Panc1 (cell line): ENCODE measurements around the gene MB21D2. TPM values are rescaled to one million over a fixed set of nuclear protein-coding genes. Genes with fewer than 3 reads are reported as not detected.

Experiments
- ATAC-seq: fragments of 200-7000 bp; cut with Tn5 transposase; 2 replicates; pipeline ENCODE4 v1.9.1; 2020; ENCODE audit warnings: mild to moderate bottlenecking, moderate library complexity
- BruUV-seq: library from RNA; stranded (reverse); fragments of 400-500 nt; replicated peaks from 2 replicates; lab custom pipeline; 2021; lab: Mats Ljungman, UMichigan
- CTCF ChIA-PET: fragments of 300-600 bp; sonication (Branson Sonifier 250); formaldehyde crosslinking; loops from one replicate; lab custom pipeline; 2022; ENCODE audit warnings: antibody characterized with exemption; lab: Charles Lee
- POLR2A ChIA-PET: fragments of 300-600 bp; sonication (Branson Sonifier 250); formaldehyde crosslinking; loops from one replicate; lab custom pipeline; 2022; ENCODE audit warnings: antibody characterized with exemption; lab: Charles Lee
- DNase-seq: peaks from one replicate; pipeline ENCODE4 v3.0.0-alpha.2; 2010; ENCODE audit warnings: low read depth, low spot score
- H3K27ac ChIP-seq: 2 replicates; pipeline ENCODE4 v1.5.1; 2011; ENCODE audit warnings: mild to moderate bottlenecking, low read length, inconsistent platforms
- H3K27me3 ChIP-seq: fragments of 200-500 bp; sonication (Bioruptor generic); 2 replicates; pipeline ENCODE4 v1.6.0; 2014; ENCODE audit warnings: low read length, inconsistent platforms; ENCODE audit not compliant: control insufficient read depth, insufficient read depth
- H3K36me3 ChIP-seq: fragments of 200-500 bp; sonication (Bioruptor generic); 2 replicates; pipeline ENCODE4 v1.5.1; 2014; ENCODE audit warnings: inconsistent platforms, mild to moderate bottlenecking, low read length, moderate library complexity; ENCODE audit not compliant: control insufficient read depth, insufficient read depth
- H3K4me1 ChIP-seq: 2 replicates; pipeline ENCODE4 v1.5.1; 2011; ENCODE audit warnings: inconsistent platforms, mild to moderate bottlenecking, low read length, moderate library complexity; ENCODE audit not compliant: control insufficient read depth, insufficient read depth
- H3K4me3 ChIP-seq, 2 experiments: 2 replicates each; pipeline ENCODE4 v1.5.1; 2011 to 2012; ENCODE audit warnings: low read depth in 2 of 2, low read length in 2 of 2, mild to moderate bottlenecking in 2 of 2, inconsistent platforms in 1 of 2, moderate library complexity in 1 of 2
- H3K9me3 ChIP-seq: fragments of 200-500 bp; sonication (Bioruptor generic); 2 replicates; pipeline ENCODE4 v1.5.1; 2014; ENCODE audit warnings: low read depth, mild to moderate bottlenecking, inconsistent platforms, low read length, moderate library complexity; ENCODE audit not compliant: control insufficient read depth, insufficient read depth
- POLR2AphosphoS5 ChIP-seq: IDR thresholded peaks from 2 replicates; pipeline ENCODE4 v1.6.1; 2012; ENCODE audit warnings: mild to moderate bottlenecking, low read depth, low read length, moderate library complexity
- SIN3A ChIP-seq: IDR thresholded peaks from 2 replicates; pipeline ENCODE4 v1.6.1; 2012; ENCODE audit warnings: low read depth, mild to moderate bottlenecking, low read length, moderate library complexity, borderline replicate concordance; ENCODE audit not compliant: insufficient read depth
- TCF7L2 ChIP-seq: IDR thresholded peaks from 2 replicates; pipeline ENCODE4 v1.6.1; 2011; ENCODE audit warnings: mild to moderate bottlenecking, low read depth, low read length, inconsistent platforms
- in situ Hi-C: cut with HindIII; loops from 2 replicates; pipeline ENCODE4 v1.10.0; 2016; ENCODE audit warnings: low sequenced_read_pairs, low pct_unique_long_range_greater_than_20kb
- intact Hi-C: fragments of 100-400 bp; cut with micrococcal nuclease; formaldehyde crosslinking; loops from one replicate; pipeline ENCODE4 v1.10.0; 2022; ENCODE audit not compliant: unreplicated experiment
- total RNA-seq: library from RNA; stranded (reverse); gene quantifications from one replicate; pipeline ENCODE4 v1.2.1, GENCODE V29; 2021; ENCODE audit not compliant: unreplicated experiment
- TF ChIP-seq, protein P1 (sequence below), 2 experiments: IDR thresholded peaks; 2 replicates each; pipeline ENCODE4 v1.6.1; 2011 to 2012; ENCODE audit warnings: low read depth in 2 of 2, control low read depth in 1 of 2, low read length in 1 of 2, mild to moderate bottlenecking in 1 of 2, moderate library complexity in 1 of 2; ENCODE audit not compliant: insufficient read depth in 1 of 2
- TF ChIP-seq, protein P2 (sequence below): fragments of 450-650 bp; IDR thresholded peaks from 2 replicates; pipeline ENCODE4 v1.5.1; 2017; ENCODE audit warnings: mild to moderate bottlenecking

MB21D2 gene
- total RNA-seq, 1 experiment from 2014 or later = 7.8 TPM

DNA sequence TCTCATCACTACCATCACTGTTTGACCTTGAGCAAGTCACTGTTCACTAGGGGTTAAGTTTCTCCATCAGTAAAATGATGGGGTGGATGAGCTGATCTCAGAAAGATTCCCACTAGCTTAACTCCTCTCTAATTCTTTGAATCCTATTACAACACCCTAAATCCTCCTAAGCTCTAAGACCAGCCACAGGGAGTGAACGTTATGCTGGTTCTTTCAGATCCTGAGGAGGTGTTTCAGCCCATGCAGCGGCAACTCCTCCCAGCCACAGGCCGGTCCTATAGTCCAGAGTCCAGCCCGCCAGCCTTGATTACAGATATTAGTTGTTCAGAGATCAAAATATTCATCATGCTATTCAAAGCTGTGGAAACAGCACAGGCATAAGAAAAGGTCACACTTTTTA lies 15.1 kb downstream of the MB21D2 start:
- Histone ChIP-seq H3K36me3 (no peaks in the 10 kb centered on the region), H3K27ac (no peak overlapping the region), H3K27me3 (no peaks in the 10 kb centered on the region), H3K4me3 (no peak overlapping the region), H3K9me3 (no peaks in the 10 kb centered on the region; the same call in 1 of the 2 replicates), H3K4me1 (peaks cover 7% of the 10 kb centered on the region; the same call in 1 of the 2 replicates)
- ChIA-PET POLR2A (no interaction called here), CTCF (interaction anchor here (0.5 kb wide), 1 partner anchor 89 kb away, joined by 4 read pairs; no protein-coding TSS in a partner anchor)
- TF ChIP-seq POLR2AphosphoS5 (no peak), TCF7L2 (no peak), SIN3A (no peak)
- TF ChIP-seq, protein P1, sequence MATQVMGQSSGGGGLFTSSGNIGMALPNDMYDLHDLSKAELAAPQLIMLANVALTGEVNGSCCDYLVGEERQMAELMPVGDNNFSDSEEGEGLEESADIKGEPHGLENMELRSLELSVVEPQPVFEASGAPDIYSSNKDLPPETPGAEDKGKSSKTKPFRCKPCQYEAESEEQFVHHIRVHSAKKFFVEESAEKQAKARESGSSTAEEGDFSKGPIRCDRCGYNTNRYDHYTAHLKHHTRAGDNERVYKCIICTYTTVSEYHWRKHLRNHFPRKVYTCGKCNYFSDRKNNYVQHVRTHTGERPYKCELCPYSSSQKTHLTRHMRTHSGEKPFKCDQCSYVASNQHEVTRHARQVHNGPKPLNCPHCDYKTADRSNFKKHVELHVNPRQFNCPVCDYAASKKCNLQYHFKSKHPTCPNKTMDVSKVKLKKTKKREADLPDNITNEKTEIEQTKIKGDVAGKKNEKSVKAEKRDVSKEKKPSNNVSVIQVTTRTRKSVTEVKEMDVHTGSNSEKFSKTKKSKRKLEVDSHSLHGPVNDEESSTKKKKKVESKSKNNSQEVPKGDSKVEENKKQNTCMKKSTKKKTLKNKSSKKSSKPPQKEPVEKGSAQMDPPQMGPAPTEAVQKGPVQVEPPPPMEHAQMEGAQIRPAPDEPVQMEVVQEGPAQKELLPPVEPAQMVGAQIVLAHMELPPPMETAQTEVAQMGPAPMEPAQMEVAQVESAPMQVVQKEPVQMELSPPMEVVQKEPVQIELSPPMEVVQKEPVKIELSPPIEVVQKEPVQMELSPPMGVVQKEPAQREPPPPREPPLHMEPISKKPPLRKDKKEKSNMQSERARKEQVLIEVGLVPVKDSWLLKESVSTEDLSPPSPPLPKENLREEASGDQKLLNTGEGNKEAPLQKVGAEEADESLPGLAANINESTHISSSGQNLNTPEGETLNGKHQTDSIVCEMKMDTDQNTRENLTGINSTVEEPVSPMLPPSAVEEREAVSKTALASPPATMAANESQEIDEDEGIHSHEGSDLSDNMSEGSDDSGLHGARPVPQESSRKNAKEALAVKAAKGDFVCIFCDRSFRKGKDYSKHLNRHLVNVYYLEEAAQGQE (IDR thresholded peaks at IDR 0.05; ENCODE audit: insufficient read depth in 1 of 2, low read depth in 2 of 2, low read length in 1 of 2) = no peak
- TF ChIP-seq, protein P2, sequence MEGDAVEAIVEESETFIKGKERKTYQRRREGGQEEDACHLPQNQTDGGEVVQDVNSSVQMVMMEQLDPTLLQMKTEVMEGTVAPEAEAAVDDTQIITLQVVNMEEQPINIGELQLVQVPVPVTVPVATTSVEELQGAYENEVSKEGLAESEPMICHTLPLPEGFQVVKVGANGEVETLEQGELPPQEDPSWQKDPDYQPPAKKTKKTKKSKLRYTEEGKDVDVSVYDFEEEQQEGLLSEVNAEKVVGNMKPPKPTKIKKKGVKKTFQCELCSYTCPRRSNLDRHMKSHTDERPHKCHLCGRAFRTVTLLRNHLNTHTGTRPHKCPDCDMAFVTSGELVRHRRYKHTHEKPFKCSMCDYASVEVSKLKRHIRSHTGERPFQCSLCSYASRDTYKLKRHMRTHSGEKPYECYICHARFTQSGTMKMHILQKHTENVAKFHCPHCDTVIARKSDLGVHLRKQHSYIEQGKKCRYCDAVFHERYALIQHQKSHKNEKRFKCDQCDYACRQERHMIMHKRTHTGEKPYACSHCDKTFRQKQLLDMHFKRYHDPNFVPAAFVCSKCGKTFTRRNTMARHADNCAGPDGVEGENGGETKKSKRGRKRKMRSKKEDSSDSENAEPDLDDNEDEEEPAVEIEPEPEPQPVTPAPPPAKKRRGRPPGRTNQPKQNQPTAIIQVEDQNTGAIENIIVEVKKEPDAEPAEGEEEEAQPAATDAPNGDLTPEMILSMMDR = no peak
- no peak for DNase-seq
- intact Hi-C loops = no loop called here
- no TSS peak for BruUV-seq
- no peak for ATAC-seq
- in situ Hi-C loops = no loop called here

DNA sequence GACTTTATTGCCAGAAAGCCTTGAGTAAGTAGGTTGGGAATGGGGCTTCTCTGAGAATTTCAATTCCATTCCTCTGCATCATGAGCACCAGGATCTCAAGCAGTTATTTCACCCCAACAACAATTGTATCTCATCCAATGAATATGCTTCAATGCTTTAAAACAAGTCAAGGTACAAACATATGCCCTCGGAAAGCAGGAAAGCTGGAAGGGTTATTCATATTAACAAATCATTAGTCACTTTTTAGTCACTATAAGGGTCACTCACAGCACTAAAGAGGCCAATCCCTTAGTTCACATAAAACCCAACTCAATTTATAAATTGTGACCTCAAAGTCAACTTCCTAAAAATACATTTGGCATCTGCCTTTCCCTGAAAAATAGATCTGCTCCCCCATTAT lies 16.2 kb downstream of the MB21D2 start:
- Histone ChIP-seq H3K4me1 (peaks cover 7% of the 10 kb centered on the region; the same call in 1 of the 2 replicates), H3K9me3 (no peaks in the 10 kb centered on the region; the same call in 1 of the 2 replicates), H3K27me3 (no peaks in the 10 kb centered on the region), H3K4me3 (no peak overlapping the region), H3K36me3 (no peaks in the 10 kb centered on the region), H3K27ac (no peak overlapping the region)
- intact Hi-C loops = no loop called here
- BruUV-seq = no TSS peak
- no peak for DNase-seq
- in situ Hi-C loops = no loop called here
- CTCF ChIA-PET = interaction anchor here (0.8 kb wide), 1 partner anchor 437 kb away, joined by 5 read pairs; no protein-coding TSS in a partner anchor
- POLR2A ChIA-PET = no interaction called here
- no peak for TF ChIP-seq SIN3A
- TF ChIP-seq TCF7L2 = no peak
- no peak for TF ChIP-seq POLR2AphosphoS5
- TF ChIP-seq, protein P1 (IDR thresholded peaks at IDR 0.05; ENCODE audit: insufficient read depth in 1 of 2, low read depth in 2 of 2, low read length in 1 of 2) = no peak
- TF ChIP-seq, protein P2 = no peak
- peak; percentile 80 for ATAC-seq
